Calu3 (cell line): Measurements from ENCODE around the gene THEMIS. TPM values are rescaled to one million over a fixed set of nuclear protein-coding genes. Genes with fewer than 3 reads are reported as not detected.

Source experiments
- BruUV-seq: library from RNA; stranded (reverse); fragments of 400-500 nt; replicated peaks from 2 replicates; lab custom pipeline; 2021; lab: Mats Ljungman, UMichigan
- CTCF ChIA-PET: fragments of 300-600 bp; sonication (Branson Sonifier 250); formaldehyde crosslinking; loops from one replicate; lab custom pipeline; 2022; ENCODE audit warnings: antibody characterized with exemption; lab: Charles Lee
- DNase-seq: peaks from one replicate; pipeline ENCODE4 v3.0.0; 2022
- H3K27ac Mint-ChIP-seq: one replicate; pipeline ENCODE4 v1.8.0; 2022; ENCODE audit warnings: mixed read lengths; ENCODE audit not compliant: unreplicated experiment
- H3K27me3 Mint-ChIP-seq: one replicate; pipeline ENCODE4 v1.8.0; 2022; ENCODE audit warnings: mixed read lengths; ENCODE audit not compliant: unreplicated experiment
- H3K36me3 Mint-ChIP-seq: one replicate; pipeline ENCODE4 v1.8.0; 2022; ENCODE audit warnings: mild to moderate bottlenecking, moderate library complexity, mixed read lengths; ENCODE audit not compliant: insufficient read depth, unreplicated experiment
- H3K4me1 Mint-ChIP-seq: one replicate; pipeline ENCODE4 v1.8.0; 2022; ENCODE audit warnings: mild to moderate bottlenecking, low read depth, mixed read lengths; ENCODE audit not compliant: unreplicated experiment
- H3K4me3 Mint-ChIP-seq: one replicate; pipeline ENCODE4 v1.8.0; 2022; ENCODE audit warnings: mild to moderate bottlenecking, low read depth, moderate library complexity, mixed read lengths; ENCODE audit not compliant: unreplicated experiment
- H3K9me3 Mint-ChIP-seq: one replicate; pipeline ENCODE4 v1.8.0; 2022; ENCODE audit warnings: low read depth, mixed read lengths; ENCODE audit not compliant: unreplicated experiment
- intact Hi-C: fragments of 100-400 bp; cut with micrococcal nuclease; formaldehyde crosslinking; loops from one replicate; pipeline ENCODE4 v1.10.0; 2022; ENCODE audit not compliant: unreplicated experiment
- total RNA-seq: library from RNA; stranded (reverse); gene quantifications from 2 replicates; pipeline ENCODE4 v1.2.3, GENCODE V29; 2022
- TF ChIP-seq, protein P1 (sequence below): fragments of 200-600 bp; IDR thresholded peaks from one replicate; pipeline ENCODE4 v1.8.0; 2022; ENCODE audit warnings: antibody characterized with exemption; ENCODE audit not compliant: unreplicated experiment

The THEMIS gene
- total RNA-seq, 1 experiment from 2014 or later = not detected

- Mint-ChIP-seq H3K4me3 (no peak overlapping the region), H3K4me1 (peaks cover 41% of the 10 kb centered on the region), H3K9me3 (no peaks in the 10 kb centered on the region), H3K36me3 (peaks cover 8% of the 10 kb centered on the region), H3K27ac (no peak overlapping the region), H3K27me3 (no peaks in the 10 kb centered on the region)
- CTCF ChIA-PET = no interaction called here
- BruUV-seq = no TSS peak
- intact Hi-C loops = no loop called here
- DNase-seq = no peak
- TF ChIP-seq, protein P1, sequence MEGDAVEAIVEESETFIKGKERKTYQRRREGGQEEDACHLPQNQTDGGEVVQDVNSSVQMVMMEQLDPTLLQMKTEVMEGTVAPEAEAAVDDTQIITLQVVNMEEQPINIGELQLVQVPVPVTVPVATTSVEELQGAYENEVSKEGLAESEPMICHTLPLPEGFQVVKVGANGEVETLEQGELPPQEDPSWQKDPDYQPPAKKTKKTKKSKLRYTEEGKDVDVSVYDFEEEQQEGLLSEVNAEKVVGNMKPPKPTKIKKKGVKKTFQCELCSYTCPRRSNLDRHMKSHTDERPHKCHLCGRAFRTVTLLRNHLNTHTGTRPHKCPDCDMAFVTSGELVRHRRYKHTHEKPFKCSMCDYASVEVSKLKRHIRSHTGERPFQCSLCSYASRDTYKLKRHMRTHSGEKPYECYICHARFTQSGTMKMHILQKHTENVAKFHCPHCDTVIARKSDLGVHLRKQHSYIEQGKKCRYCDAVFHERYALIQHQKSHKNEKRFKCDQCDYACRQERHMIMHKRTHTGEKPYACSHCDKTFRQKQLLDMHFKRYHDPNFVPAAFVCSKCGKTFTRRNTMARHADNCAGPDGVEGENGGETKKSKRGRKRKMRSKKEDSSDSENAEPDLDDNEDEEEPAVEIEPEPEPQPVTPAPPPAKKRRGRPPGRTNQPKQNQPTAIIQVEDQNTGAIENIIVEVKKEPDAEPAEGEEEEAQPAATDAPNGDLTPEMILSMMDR = no peak
Measured at GRCh38 chr6:127941228-127941627, 40.4 kb upstream of the THEMIS start.

DNA sequence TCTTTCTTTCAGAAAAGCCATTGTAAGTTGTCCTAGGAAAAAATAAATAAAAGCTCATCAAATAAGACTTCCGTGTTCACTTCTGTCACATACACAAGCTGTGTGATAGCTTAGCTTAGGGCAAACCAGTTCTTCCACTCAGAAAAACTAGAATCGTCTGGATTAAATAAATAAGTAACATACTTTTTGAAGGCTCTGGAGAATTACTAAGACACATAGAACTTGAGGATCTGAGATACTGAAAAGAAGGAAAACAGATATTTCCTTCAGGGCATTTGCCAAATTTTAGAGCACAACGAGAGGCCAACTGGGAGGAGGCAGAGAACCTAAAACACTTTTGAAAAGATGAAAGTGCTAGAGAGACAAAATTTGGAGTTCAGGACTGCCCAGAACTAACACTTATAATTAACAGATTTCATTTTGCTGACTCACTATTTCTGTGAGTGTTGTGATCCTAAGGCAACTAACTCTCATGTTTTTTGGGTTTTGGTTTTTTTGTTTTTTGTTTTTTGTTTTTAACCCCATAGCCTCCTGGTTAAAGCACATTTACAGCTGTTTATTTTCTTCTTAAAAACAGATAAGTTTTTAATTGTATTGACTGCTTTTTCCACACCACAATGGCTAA is 38.7 kb upstream of the THEMIS start:
- Mint-ChIP-seq H3K4me3 (peak overlapping the region; percentile 25), H3K27ac (peak overlapping the region; percentile 91), H3K27me3 (no peaks in the 10 kb centered on the region), H3K4me1 (peaks cover 41% of the 10 kb centered on the region), H3K9me3 (no peaks in the 10 kb centered on the region), H3K36me3 (peaks cover 8% of the 10 kb centered on the region)
- BruUV-seq = no TSS peak
- CTCF ChIA-PET = interaction anchor here (1.0 to 1.5 kb wide), 2 partner anchors 84 to 311 kb away, joined by 3 to 4 read pairs; no protein-coding TSS in a partner anchor
- TF ChIP-seq, protein P1 = no peak
- no peak for DNase-seq
- intact Hi-C loops = no loop called here

- CTCF ChIA-PET = interaction anchor here (1.0 to 1.5 kb wide), 2 partner anchors 83 to 312 kb away, joined by 3 to 4 read pairs; no protein-coding TSS in a partner anchor
- no peak for DNase-seq
Measured at GRCh38 chr6:127938701-127939100, 37.8 kb upstream of the THEMIS start.

GRCh38 chr6:127937747-127938146 is 36.9 kb upstream of the THEMIS start:
- intact Hi-C loops = no loop called here
- no peak for DNase-seq
- Mint-ChIP-seq H3K9me3 (peaks cover 6% of the 10 kb centered on the region), H3K36me3 (peaks cover 8% of the 10 kb centered on the region), H3K27ac (peak overlapping the region; percentile 61), H3K4me3 (no peak overlapping the region), H3K27me3 (no peaks in the 10 kb centered on the region), H3K4me1 (peaks cover 41% of the 10 kb centered on the region)
- TF ChIP-seq, protein P1 = no peak
- BruUV-seq = no TSS peak
- CTCF ChIA-PET = interaction anchor here (0.8 kb wide), 1 partner anchor 15 kb away, joined by 3 read pairs; no protein-coding TSS in a partner anchor

More at GRCh38 chr6:127938701-127939100, 37.8 kb upstream of the THEMIS start:
- peaks cover 8% of the 10 kb centered on the region for H3K36me3 Mint-ChIP-seq
- no peak overlapping the region for H3K4me3 Mint-ChIP-seq
- no peaks in the 10 kb centered on the region for H3K27me3 Mint-ChIP-seq
- no TSS peak for BruUV-seq
- H3K27ac Mint-ChIP-seq = peak overlapping the region; percentile 91
- intact Hi-C loops = no loop called here
- H3K9me3 Mint-ChIP-seq = no peaks in the 10 kb centered on the region
- TF ChIP-seq, protein P1 = no peak
- H3K4me1 Mint-ChIP-seq = peaks cover 41% of the 10 kb centered on the region
